Stimulated activated CD8-positive, alpha-beta memory T cell treated with anti-CD3 and anti-CD28 coated beads, Interleukin-12 subunit alpha, Interleukin-12 subunit beta, amount 100 ng/mL, for 24 hours (primary cell): ENCODE data around the gene ZNF267.
"Not testable (repeated sequence)": the region's sequence is repeated elsewhere in the genome, so short reads cannot be mapped to it uniquely, and the experiment has no call there.

Experiments used
- DNase-seq: peaks from one replicate; pipeline ENCODE4 v3.0.0-alpha.2; 2020; ENCODE audit errors: extremely low read depth

Gene ZNF267

GRCh38 chr16:31879937-31880321 lies 6.3 kb downstream of the ZNF267 start:
- no peak for DNase-seq

DNA sequence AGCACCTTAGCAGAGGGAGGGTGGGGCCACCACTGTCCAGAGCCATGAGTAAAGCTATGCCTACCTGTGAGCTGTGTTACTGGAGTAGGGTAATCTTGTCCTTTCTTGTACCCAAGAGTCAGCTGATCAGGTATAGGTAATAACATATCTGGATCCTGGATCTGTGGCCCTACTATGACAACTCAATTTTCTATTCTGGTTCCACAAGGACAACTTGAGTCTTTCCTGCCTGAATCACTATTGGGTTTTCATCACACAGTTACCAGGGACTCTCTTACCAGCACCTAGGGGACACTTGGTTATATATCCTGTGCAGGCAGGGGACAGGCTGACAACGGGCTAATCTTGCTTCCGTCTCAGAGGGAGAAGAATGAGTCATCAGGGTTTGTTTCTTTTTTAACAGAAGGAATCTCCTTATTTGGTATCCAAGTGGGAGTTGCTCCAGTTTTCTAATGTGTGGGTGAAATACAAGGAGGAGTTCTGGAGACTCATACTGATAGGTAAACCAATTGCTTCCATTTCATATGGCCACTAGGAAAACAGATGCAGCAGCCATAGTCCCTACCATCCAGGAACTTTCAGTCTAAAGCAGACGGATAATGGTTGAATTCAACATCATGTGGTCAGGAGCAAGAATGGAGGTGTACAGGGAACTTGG lies 6.8 kb downstream of the ZNF267 start:
- no peak for DNase-seq

DNA sequence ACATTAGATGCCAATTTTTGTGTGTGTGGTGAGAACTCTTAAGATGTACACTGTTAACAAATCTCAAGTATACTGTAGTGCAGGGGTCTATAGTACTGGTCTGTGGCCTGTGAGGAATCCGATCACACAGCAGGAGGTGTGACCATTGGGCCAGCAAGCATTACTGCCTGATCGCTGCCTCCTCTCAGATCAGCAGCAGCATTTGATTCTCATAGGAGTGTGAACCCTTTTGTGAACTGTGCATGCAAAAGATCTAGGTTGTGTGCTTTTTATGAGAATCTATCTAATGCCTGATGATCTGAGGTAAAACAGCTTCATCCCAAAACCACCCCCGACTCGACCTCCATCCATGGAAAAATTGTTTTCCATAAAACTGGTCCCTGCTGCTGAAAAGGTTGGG lies 12.6 kb downstream of the ZNF267 start:
- no peak for DNase-seq

DNA sequence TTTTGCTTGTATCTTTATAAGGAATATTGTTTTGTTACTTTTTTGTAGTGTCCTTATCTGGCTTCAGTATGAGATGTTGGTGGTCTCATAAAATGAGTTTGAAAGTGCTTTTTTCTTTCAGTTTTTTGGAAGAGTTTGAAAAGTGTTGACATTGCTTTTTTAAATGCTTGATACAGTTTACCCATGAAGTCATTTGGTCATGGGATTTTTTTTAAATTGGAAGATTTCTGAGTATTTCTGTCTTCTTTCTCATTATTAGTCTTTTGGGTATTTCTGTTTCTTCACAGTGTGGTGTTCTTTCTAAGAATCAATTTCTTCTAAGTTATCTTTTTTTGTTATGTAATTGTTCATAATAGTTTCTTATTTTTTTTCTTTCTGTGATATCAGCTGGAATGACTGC lies 15.1 kb downstream of the ZNF267 start:
- no peak for DNase-seq

GRCh38 chr16:31892111-31892510 lies 18.5 kb downstream of the ZNF267 start:
- DNase-seq: not testable (repeated sequence)

GRCh38 chr16:31893824-31894223 lies 20.2 kb downstream of the ZNF267 start:
- DNase-seq: no peak

GRCh38 chr16:31897283-31897682 lies 23.7 kb downstream of the ZNF267 start:
- DNase-seq: no peak

- DNase-seq: no peak
These were observed 25.9 kb downstream of the ZNF267 start for GRCh38 chr16:31899505-31899904.

DNA sequence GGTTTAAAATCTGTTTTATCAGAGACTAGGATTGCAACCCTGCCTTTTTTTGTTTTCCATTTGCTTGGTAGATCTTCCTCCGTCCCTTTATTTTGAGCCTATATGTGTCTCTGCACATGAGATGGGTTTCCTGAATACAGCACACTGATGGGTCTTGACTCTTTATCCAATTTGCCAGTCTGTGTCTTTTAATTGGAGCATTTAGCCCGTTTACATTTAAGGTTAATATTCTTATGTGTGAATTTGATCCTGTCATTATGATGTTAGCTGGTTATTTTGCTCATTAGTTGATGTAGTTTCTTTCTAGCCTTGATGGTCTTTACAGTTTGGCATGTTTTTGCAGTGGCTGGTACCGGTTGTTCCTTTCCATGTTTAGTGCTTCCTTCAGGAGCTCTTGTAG lies 31.0 kb downstream of the ZNF267 start:
- DNase-seq: not testable (repeated sequence)

DNA sequence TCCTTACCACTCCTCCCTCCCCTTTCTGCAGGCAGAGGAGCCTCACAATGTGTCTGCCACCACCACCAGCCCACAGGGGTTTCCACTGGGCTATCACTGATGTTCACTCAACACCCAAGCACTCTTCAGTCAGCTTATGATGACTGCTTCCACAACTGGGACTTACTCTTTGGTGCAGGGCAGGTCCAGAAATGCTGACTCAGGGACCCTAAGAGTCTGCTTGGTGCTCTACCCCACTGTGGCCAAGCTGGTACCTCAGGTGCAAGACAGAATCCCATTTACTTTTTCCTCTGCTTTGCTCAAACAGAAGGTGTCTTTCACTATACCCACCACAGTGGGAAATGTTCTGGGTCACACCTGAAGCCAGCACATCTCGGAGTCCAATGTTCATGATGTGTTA lies 40.1 kb downstream of the ZNF267 start:
- DNase-seq: no peak

GRCh38 chr16:31916056-31916488 lies 42.5 kb downstream of the ZNF267 start:
- no peak for DNase-seq

GRCh38 chr16:31920373-31920772 lies 46.8 kb downstream of the ZNF267 start:
- no peak for DNase-seq

GRCh38 chr16:31951806-31952205 lies 78.2 kb downstream of the ZNF267 start:
- not testable (repeated sequence) for DNase-seq

GRCh38 chr16:31952206-31952605 lies 78.6 kb downstream of the ZNF267 start:
- DNase-seq: not testable (repeated sequence)

DNA sequence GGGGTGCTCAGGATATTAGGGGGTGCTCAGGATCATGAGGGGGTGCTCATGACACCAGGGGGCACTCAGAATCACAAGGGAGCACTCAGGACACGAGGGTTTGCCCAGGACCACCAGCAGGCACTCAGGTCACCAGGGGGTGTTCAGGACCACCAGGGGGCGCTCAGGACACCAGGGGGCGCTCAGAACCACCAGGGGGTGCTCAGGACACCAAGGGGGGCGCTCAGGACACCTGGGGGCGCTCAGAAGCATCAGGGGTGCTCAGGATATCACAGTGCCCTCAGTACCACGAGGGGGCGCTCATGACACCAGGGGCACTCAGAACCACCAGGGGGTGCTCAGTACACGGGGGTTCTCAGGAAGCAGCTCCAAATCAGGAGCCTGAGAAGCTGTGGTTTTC lies 82.6 kb downstream of the ZNF267 start:
- not testable (repeated sequence) for DNase-seq

DNA sequence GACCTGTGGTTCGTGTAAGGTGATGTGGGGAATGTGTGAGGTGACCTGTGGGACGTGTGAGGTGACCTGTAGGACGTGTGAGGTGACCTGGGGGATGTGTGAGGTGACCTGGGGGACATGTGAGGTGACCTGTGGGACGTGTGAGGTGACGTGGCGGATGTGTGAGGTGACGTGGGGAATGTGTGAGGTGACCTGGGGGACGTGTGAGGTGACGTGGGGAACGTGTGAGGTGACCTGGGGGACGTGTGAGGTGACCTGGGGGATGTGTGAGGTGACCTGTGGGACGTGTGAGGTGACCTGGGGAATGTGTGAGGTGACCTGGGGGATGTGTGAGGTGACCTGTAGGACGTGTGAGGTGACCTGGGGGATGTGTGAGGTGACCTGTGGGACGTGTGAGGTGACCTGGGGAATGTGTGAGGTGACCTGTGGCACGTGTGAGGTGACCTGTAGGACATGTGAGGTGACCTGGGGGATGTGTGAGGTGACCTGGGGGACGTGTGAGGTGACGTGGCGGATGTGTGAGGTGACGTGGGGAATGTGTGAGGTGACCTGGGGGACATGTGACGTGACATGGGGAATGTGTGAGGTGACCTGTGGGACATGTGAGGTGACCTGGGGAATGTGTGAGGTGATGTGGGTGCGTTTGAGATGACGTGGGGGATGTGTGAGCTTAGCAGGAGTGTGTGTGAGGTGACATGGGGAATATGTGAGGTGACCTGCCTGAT lies 86.7 kb downstream of the ZNF267 start:
- DNase-seq: not testable (repeated sequence)
